GM20431 (cell line): ENCODE measurements around the gene PAQR3.

ENCODE experiments used
- in situ Hi-C: fragments of 300-500 bp; cut with MseI, MboI; formaldehyde crosslinking; loops from one replicate; pipeline ENCODE4 v1.15.0; 2020; ENCODE audit warnings: low sequenced_read_pairs; ENCODE audit not compliant: unreplicated experiment

Gene PAQR3

GRCh38 chr4:78938868-78939666 is at the start of gene PAQR3:
TSS of gene PAQR3 (minus strand) at chr4:78939438. CDS start at chr4:78939224, 214 bp downstream.
- in situ Hi-C loops: no loop called here

GRCh38 chr4:78987683-78988082 is 48.4 kb upstream of the PAQR3 start:
- in situ Hi-C loops: no loop called here

GRCh38 chr4:78984593-78984992 is 45.4 kb upstream of the PAQR3 start:
- in situ Hi-C loops: no loop called here

- in situ Hi-C loops: no loop called here
Measured at GRCh38 chr4:78975865-78976264, 36.6 kb upstream of the PAQR3 start.

GRCh38 chr4:78971776-78972175 is 32.5 kb upstream of the PAQR3 start:
- in situ Hi-C loops: loop anchor here (25.0 kb wide), 1 partner anchor 1241 kb away; no protein-coding TSS in a partner anchor

- in situ Hi-C loops: loop anchor here (25.0 kb wide), 1 partner anchor 1241 kb away; no protein-coding TSS in a partner anchor
Measured at GRCh38 chr4:78971326-78971725, 32.1 kb upstream of the PAQR3 start.

- in situ Hi-C loops: loop anchor here (25.0 kb wide), 1 partner anchor 1250 kb away; no protein-coding TSS in a partner anchor
Measured at GRCh38 chr4:78962597-78963115, 23.4 kb upstream of the PAQR3 start.

- in situ Hi-C loops: loop anchor here (25.0 kb wide), 1 partner anchor 1251 kb away; no protein-coding TSS in a partner anchor
Measured at GRCh38 chr4:78960926-78961325, 21.7 kb upstream of the PAQR3 start.

- in situ Hi-C loops: loop anchor here (25.0 kb wide), 1 partner anchor 1255 kb away; no protein-coding TSS in a partner anchor
Measured at GRCh38 chr4:78956975-78957374, 17.7 kb upstream of the PAQR3 start.

- in situ Hi-C loops: loop anchor here (25.0 kb wide), 1 partner anchor 1258 kb away; no protein-coding TSS in a partner anchor
Measured at GRCh38 chr4:78953769-78954666, 14.8 kb upstream of the PAQR3 start.

GRCh38 chr4:78953231-78953630 is 14.0 kb upstream of the PAQR3 start:
- in situ Hi-C loops: loop anchor here (25.0 kb wide), 1 partner anchor 1259 kb away; no protein-coding TSS in a partner anchor

GRCh38 chr4:78951862-78952472 is 12.7 kb upstream of the PAQR3 start:
- in situ Hi-C loops: loop anchor here (25.0 kb wide), 1 partner anchor 1260 kb away; no protein-coding TSS in a partner anchor

GRCh38 chr4:78949735-78950134 is 10.5 kb upstream of the PAQR3 start:
- in situ Hi-C loops: loop anchor here (25.0 kb wide), 1 partner anchor 1263 kb away; no protein-coding TSS in a partner anchor

- in situ Hi-C loops: no loop called here
Measured at GRCh38 chr4:78945651-78946179, 6.5 kb upstream of the PAQR3 start.

- in situ Hi-C loops: no loop called here
Measured at GRCh38 chr4:78944381-78944780, 5.1 kb upstream of the PAQR3 start.

GRCh38 chr4:78940752-78941151 is 1.5 kb upstream of the PAQR3 start:
- in situ Hi-C loops: no loop called here

- in situ Hi-C loops: no loop called here
Measured at GRCh38 chr4:78939667-78940008, 400 bp upstream of the PAQR3 start.

- in situ Hi-C loops: no loop called here
Measured at GRCh38 chr4:78938474-78938867, 767 bp downstream of the PAQR3 start.

- in situ Hi-C loops: no loop called here
Measured at GRCh38 chr4:78937837-78938236, 1.4 kb downstream of the PAQR3 start.

GRCh38 chr4:78936989-78937388 is 2.2 kb downstream of the PAQR3 start:
- in situ Hi-C loops: no loop called here
